K562 (cell line): Measurements from ENCODE around the gene SCAANT1. TPM values are rescaled to one million over a fixed set of nuclear protein-coding genes. Genes with fewer than 3 reads are reported as not detected.

ENCODE experiments used
- ARID3A ChIP-seq: IDR thresholded peaks from 2 replicates; pipeline ENCODE4 v1.6.1; 2012; ENCODE audit warnings: low read depth, low read length, improper control_type of control experiment, borderline replicate concordance
- TAF9B ChIP-seq: fragments of 450-650 bp; IDR thresholded peaks from 2 replicates; pipeline ENCODE4 v1.6.1; 2018; ENCODE audit warnings: mild to moderate bottlenecking; ENCODE audit not compliant: partially characterized antibody
- ZBTB11 ChIP-seq, 3 experiments: fragments of 200-800 bp in 1 of 3; fragments of 250-450 bp in 1 of 3; fragments of 450-650 bp in 1 of 3; sonication (Bioruptor Pico) in 1 of 3; sonication (Bioruptor generic) in 1 of 3; formaldehyde crosslinking in 1 of 3; IDR thresholded peaks; 2 replicates each; pipeline versions ENCODE4 v1.6.1 to v1.8.0; 2016 to 2022; ENCODE audit warnings: mild to moderate bottlenecking in 2 of 3, missing genetic modification characterization in 2 of 3, missing compliant biosample characterization in 1 of 3, moderate library complexity in 1 of 3
- ZC3H11A ChIP-seq: IDR thresholded peaks from 2 replicates; pipeline ENCODE4 v1.6.1; 2012; ENCODE audit warnings: low read depth, low read length, improper control_type of control experiment
- ZMIZ1 ChIP-seq, 2 experiments: fragments of 150-350 bp in 1 of 2; IDR thresholded peaks; 2 replicates each; pipeline ENCODE4 v1.6.1; 2012 to 2016; ENCODE audit warnings: low read depth in 2 of 2, low read length in 2 of 2, mild to moderate bottlenecking in 1 of 2, moderate library complexity in 1 of 2
- polyA plus RNA-seq, 8 experiments: library from polyadenylated mRNA; depleted of rRNA in 4 of 8; stranded (reverse) in 5 of 8; unstranded in 3 of 8; fragments of >200 nt; fragmentation: Nextera tagmentation in 2 of 8; fragmentation: Illumina TruSeq in 1 of 8; extraction: Ambion mirVana in 2 of 8; extraction: Trizol in 1 of 8; gene quantifications; 2 replicates each; pipeline versions ENCODE4 v1.2.1 to v1.2.3, GENCODE V29; 2011 to 2014; ENCODE audit warnings: inconsistent platforms in 1 of 8, missing spikeins in 1 of 8
- total RNA-seq, 7 experiments: library from RNA; depleted of rRNA in 6 of 7; stranded (reverse); fragments of >200 nt in 6 of 7; fragmentation: Illumina TruSeq in 2 of 7; extraction: Trizol in 2 of 7; gene quantifications; 2 replicates each; pipeline versions ENCODE4 v1.2.1 to v1.2.3, GENCODE V29; 2011 to 2021; ENCODE audit warnings: low replicate concordance in 1 of 7

SCAANT1 gene
- total and polyA plus RNA-seq, 9 of the 15 experiments (the other 6 are each of a cell fraction or from before 2014, with no cell fraction given) = not detected

DNA sequence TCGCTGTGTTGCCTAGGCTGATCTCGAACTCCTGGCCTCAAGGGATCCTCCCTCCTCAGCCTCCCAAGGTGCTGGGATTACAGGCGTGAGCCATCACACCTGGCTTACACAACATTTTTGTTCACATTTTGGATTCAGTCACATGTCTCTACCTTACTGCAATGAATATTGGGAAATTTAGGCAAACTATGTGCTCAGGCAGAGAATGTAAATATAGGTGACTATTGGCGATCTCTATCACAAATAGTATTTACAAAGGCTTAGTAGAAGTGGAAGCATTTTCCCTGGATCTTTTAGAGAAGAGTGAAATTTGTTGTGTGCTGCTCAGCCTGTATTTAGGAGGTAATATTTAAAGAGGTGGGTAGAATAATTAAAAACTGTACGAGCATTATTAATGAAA lies 20.7 kb downstream of the SCAANT1 start (continued):
- TF ChIP-seq ARID3A (no peak), ZBTB11 (CRISPR knock-in tag; IDR thresholded peaks at IDR 0.05) (peak in 1 of 3 experiments; percentile 62; a peak in 2 of 6 replicates), TAF9B (no peak), ZMIZ1 (IDR thresholded peaks at IDR 0.05; ENCODE audit: low read depth in 2 of 2, low read length in 2 of 2) (no peak), ZC3H11A (no peak)
